ENCODE measurements around the gene OBI1. TPM values are rescaled to one million over a fixed set of nuclear protein-coding genes. Genes with fewer than 3 reads are reported as not detected.

The OBI1 gene
- total RNA-seq, 1 experiment from 2014 or later, result 7.9 TPM

- Histone ChIP-seq H3K9ac (ENCODE audit: low read length) (no peak overlapping the region), H3K4me2 (ENCODE audit: low read length) (no peak overlapping the region), H3K4me3 (ENCODE audit: low read length) (no peak overlapping the region), H4K20me1 (ENCODE audit: low read length) (no peaks in the 10 kb centered on the region; the same call in 1 of the 2 replicates), H3K9me2 (replicated peaks; ENCODE audit: low read length) (no peaks in the 10 kb centered on the region), H3F3A (ENCODE audit: low read length, unreplicated experiment) (no peaks in the 10 kb centered on the region), H3K4me1 (ENCODE audit: insufficient read depth, low read length) (no peaks in the 10 kb centered on the region), H3K9me3 (ENCODE audit: low read length) (no peaks in the 10 kb centered on the region), H3K27ac (ENCODE audit: low read length) (no peak overlapping the region), H2AFZ (ENCODE audit: low read length) (no peak overlapping the region), H3K36me3 (ENCODE audit: low read depth, low read length) (peaks cover 16% of the 10 kb centered on the region), H3K79me2 (ENCODE audit: low read length) (no peaks in the 10 kb centered on the region), H3K27me3 (ENCODE audit: low read length) (no peaks in the 10 kb centered on the region)
- POLR2A ChIA-PET (ENCODE audit: unreplicated experiment), result no interaction called here
- CTCF ChIA-PET, result no interaction called here
- DNase-seq, result no peak
- no peak for TF ChIP-seq EZH2phosphoT487 (IDR thresholded peaks at IDR 0.05; ENCODE audit: borderline replicate concordance, low read length)
- TF ChIP-seq CTCF (conservative IDR thresholded peaks at IDR 0.05; ENCODE audit: low read depth, low read length), result no peak
- TF ChIP-seq EZH2 (IDR thresholded peaks at IDR 0.05; ENCODE audit: low read length, unreplicated experiment), result no peak
- no peak for ATAC-seq
- BruUV-seq (replicated peaks), result no TSS peak
- intact Hi-C loops (cut with micrococcal nuclease), result no loop called here
Measured at GRCh38 chr13:78630511-78630910, 28.4 kb downstream of the OBI1 start.

GRCh38 chr13:78625384-78625783 lies 33.6 kb downstream of the OBI1 start:
- no peaks in the 10 kb centered on the region; the same call in 1 of the 2 replicates for H4K20me1 ChIP-seq (ENCODE audit: low read length)
- ChIA-PET POLR2A (ENCODE audit: unreplicated experiment) (no interaction called here), CTCF (no interaction called here)
- no peak overlapping the region for H2AFZ ChIP-seq (ENCODE audit: low read length)
- H3K4me1 ChIP-seq (ENCODE audit: insufficient read depth, low read length), result no peaks in the 10 kb centered on the region
- BruUV-seq (replicated peaks), result no TSS peak
- intact Hi-C loops (cut with micrococcal nuclease), result no loop called here
- DNase-seq (no peak), ATAC-seq (no peak)
- no peaks in the 10 kb centered on the region for H3K27me3 ChIP-seq (ENCODE audit: low read length)
- no peaks in the 10 kb centered on the region for H3K9me3 ChIP-seq (ENCODE audit: low read length)
- H3K36me3 ChIP-seq (ENCODE audit: low read depth, low read length), result peaks cover 12% of the 10 kb centered on the region; the same call in 1 of the 2 replicates
- H3K4me2 ChIP-seq (ENCODE audit: low read length), result no peak overlapping the region
- H3K4me3 ChIP-seq (ENCODE audit: low read length), result no peak overlapping the region
- H3K9me2 ChIP-seq (replicated peaks; ENCODE audit: low read length), result no peaks in the 10 kb centered on the region
- H3K27ac ChIP-seq (ENCODE audit: low read length), result no peak overlapping the region
- H3K9ac ChIP-seq (ENCODE audit: low read length), result no peak overlapping the region
- no peak for TF ChIP-seq CTCF (conservative IDR thresholded peaks at IDR 0.05; ENCODE audit: low read depth, low read length)
- TF ChIP-seq EZH2phosphoT487 (IDR thresholded peaks at IDR 0.05; ENCODE audit: borderline replicate concordance, low read length), result no peak
- TF ChIP-seq EZH2 (IDR thresholded peaks at IDR 0.05; ENCODE audit: low read length, unreplicated experiment), result no peak
- no peaks in the 10 kb centered on the region for H3K79me2 ChIP-seq (ENCODE audit: low read length)
- no peaks in the 10 kb centered on the region for H3F3A ChIP-seq (ENCODE audit: low read length, unreplicated experiment)

GRCh38 chr13:78623132-78623531 lies 35.8 kb downstream of the OBI1 start:
- no peak for ATAC-seq
- H3K4me1 ChIP-seq (ENCODE audit: insufficient read depth, low read length), result no peaks in the 10 kb centered on the region
- BruUV-seq (replicated peaks), result no TSS peak
- H4K20me1 ChIP-seq (ENCODE audit: low read length), result no peaks in the 10 kb centered on the region
- no peaks in the 10 kb centered on the region for H3K27me3 ChIP-seq (ENCODE audit: low read length)
- intact Hi-C loops (cut with micrococcal nuclease), result no loop called here
- H3K4me3 ChIP-seq (ENCODE audit: low read length), result no peak overlapping the region
- H3K4me2 ChIP-seq (ENCODE audit: low read length), result no peak overlapping the region
- DNase-seq, result no peak
- ChIA-PET POLR2A (ENCODE audit: unreplicated experiment) (no interaction called here), CTCF (no interaction called here)
- H3K9me2 ChIP-seq (replicated peaks; ENCODE audit: low read length), result no peaks in the 10 kb centered on the region
- no peaks in the 10 kb centered on the region for H3F3A ChIP-seq (ENCODE audit: low read length, unreplicated experiment)
- H3K36me3 ChIP-seq (ENCODE audit: low read depth, low read length), result peaks cover 10% of the 10 kb centered on the region; the same call in 1 of the 2 replicates
- no peak overlapping the region for H2AFZ ChIP-seq (ENCODE audit: low read length)
- H3K79me2 ChIP-seq (ENCODE audit: low read length), result no peaks in the 10 kb centered on the region
- no peak overlapping the region for H3K9ac ChIP-seq (ENCODE audit: low read length)
- no peaks in the 10 kb centered on the region for H3K9me3 ChIP-seq (ENCODE audit: low read length)
- TF ChIP-seq EZH2phosphoT487 (IDR thresholded peaks at IDR 0.05; ENCODE audit: borderline replicate concordance, low read length) (no peak), EZH2 (IDR thresholded peaks at IDR 0.05; ENCODE audit: low read length, unreplicated experiment) (no peak), CTCF (conservative IDR thresholded peaks at IDR 0.05; ENCODE audit: low read depth, low read length) (no peak)
- no peak overlapping the region for H3K27ac ChIP-seq (ENCODE audit: low read length)

All from PC-3 (cell line).